GM20000 (cell line): ENCODE results near the gene TAF11L6.
"Not testable (repeated sequence)": the region's sequence is repeated elsewhere in the genome, so short reads cannot be mapped to it uniquely, and the experiment has no call there.

Experiments used
- DNase-seq: peaks from one replicate; pipeline ENCODE4 v3.0.0; 2012; ENCODE audit warnings: low spot score
- TF ChIP-seq, protein P1 (sequence below): IDR thresholded peaks from 2 replicates; pipeline ENCODE4 v1.5.1; 2012; ENCODE audit warnings: mild to moderate bottlenecking, control low read depth; ENCODE audit errors: extremely low read depth, missing control alignments

Gene TAF11L6

DNA sequence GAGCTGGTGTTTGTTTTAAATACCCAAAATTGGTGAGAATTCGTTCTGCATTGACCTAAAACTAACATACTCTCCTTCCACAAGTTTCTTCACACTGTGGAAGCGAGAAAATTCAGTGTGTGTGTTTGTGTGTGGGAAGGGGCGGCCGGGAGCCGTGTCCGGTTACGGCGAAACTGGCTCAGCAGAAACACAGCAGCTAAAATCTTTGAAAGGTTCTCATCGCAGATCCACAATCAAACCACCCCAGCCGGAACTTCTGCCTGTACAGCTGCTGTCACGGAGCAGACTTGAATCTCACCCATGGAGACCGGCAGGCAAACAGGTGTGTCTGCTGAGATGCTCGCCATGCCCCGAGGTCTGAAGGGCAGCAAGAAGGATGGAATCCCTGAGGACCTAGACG lies at the start of gene TAF11L6:
Gene TAF11L6, plus strand, starts transcription at position 301 of the 400 bp plus-strand sequence.
- not testable (repeated sequence) for DNase-seq

DNA sequence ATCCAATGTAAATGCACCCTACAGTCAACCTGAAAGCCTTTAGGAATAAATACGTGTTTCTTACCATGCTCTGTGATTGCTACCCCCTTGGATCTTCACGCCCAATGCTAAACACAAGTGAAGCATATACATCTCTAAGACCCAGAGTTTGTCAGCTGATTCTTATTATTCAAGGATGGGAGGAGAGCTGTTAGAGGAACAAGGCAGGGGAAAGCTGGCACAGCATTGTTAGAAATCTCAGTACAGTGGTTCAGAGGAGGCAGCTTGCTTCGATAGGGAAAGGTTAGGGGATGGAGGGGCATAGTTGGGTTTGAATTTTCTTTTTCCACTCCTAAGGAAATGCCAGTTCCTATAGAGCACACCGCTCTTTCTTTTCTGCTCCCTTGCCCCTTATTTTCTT lies 47.1 kb upstream of the TAF11L6 start:
- DNase-seq, result no peak
- TF ChIP-seq, protein P1, sequence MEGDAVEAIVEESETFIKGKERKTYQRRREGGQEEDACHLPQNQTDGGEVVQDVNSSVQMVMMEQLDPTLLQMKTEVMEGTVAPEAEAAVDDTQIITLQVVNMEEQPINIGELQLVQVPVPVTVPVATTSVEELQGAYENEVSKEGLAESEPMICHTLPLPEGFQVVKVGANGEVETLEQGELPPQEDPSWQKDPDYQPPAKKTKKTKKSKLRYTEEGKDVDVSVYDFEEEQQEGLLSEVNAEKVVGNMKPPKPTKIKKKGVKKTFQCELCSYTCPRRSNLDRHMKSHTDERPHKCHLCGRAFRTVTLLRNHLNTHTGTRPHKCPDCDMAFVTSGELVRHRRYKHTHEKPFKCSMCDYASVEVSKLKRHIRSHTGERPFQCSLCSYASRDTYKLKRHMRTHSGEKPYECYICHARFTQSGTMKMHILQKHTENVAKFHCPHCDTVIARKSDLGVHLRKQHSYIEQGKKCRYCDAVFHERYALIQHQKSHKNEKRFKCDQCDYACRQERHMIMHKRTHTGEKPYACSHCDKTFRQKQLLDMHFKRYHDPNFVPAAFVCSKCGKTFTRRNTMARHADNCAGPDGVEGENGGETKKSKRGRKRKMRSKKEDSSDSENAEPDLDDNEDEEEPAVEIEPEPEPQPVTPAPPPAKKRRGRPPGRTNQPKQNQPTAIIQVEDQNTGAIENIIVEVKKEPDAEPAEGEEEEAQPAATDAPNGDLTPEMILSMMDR, result no peak

DNA sequence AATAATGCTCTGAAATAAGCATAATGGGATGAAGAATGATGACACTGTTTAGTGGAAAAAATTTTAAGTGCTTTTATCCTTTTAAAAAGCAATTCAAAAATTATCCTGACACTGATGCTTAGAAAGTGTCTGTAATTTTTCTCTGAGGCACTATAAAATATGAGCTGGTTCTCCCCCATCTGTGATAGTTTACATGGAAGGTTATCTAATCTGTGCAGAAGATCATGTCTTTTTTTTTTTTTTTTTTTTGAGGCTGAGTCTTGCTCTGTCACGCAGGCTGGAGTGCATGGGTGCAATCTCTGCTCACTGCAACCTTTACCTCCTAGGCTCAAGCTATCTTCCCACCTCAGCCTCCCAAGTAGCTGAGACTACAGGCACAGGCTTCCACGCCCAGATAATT lies 45.7 kb upstream of the TAF11L6 start:
- TF ChIP-seq, protein P1, result no peak

DNA sequence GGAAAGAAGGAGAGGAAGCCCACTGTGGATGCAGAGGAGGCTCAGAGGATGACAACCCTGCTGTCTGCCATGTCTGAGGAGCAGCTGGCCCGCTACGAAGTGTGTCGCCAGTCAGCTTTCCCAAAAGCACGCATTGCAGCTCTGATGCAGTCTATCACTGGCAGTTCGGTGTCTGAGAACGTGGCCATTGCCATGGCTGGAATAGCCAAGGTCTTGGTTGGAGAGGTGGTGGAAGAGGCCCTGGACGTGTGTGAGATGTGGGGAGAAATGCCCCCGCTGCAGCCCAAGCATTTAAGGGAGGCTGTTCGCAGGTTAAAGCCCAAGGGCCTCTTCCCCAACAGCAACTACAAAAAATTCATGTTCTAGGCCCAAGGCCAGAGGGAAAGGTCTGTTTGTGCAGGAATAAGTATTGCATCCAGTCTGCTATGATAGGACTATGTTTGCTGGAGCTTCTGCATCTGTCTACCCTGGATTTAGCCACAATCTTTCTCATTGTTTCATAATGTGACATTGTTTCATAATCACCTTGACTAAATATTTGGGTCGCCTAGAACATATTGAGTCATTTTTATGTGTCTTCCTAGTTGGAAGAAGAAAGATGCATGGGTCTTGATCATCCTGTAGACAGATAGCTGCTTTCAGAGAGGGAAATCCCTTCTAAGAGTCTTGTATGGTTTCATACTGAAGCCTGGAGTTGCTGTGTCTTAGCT lies 41.9 kb upstream of the TAF11L6 start:
- not testable (repeated sequence) for DNase-seq

More for the DNA sequence above, 45.7 kb upstream of the TAF11L6 start:
- no peak for DNase-seq

DNA sequence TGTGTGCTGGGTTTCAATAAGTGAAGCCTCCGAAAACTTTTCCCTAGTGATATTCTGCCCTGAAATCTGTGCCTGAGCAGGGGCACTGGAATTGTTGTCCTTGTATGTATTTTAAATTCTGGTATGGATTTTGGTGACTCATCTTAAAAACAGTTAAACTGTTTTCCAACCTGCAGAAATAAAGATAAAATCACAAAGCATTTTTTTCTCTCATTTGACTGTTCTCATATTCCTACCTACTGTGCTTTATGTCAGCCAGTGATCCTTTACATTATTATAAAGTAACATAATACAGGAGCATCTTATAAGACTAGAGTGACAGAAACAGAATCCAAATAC lies 41.3 kb upstream of the TAF11L6 start:
- TF ChIP-seq, protein P1, result no peak
- DNase-seq, result no peak

DNA sequence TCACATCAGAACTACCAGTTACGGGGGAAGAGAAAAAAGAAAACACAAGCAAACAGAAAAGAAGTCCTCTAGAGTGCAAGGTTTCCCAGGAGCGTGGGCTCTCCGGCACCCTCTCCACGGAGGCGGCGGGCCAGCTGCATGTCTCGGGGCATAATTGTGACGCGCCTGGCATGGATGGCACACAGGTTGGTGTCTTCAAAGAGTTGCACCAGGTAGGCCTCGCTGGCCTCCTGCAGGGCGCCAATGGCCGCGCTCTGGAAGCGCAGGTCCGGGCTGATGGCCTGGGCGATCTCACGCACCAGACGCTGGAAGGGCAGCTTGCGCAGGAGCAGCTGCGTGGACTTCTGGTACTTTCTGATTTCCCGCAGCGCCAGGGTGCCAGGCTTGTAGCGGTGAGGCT lies 37.2 kb upstream of the TAF11L6 start:
- DNase-seq, result not testable (repeated sequence)

DNA sequence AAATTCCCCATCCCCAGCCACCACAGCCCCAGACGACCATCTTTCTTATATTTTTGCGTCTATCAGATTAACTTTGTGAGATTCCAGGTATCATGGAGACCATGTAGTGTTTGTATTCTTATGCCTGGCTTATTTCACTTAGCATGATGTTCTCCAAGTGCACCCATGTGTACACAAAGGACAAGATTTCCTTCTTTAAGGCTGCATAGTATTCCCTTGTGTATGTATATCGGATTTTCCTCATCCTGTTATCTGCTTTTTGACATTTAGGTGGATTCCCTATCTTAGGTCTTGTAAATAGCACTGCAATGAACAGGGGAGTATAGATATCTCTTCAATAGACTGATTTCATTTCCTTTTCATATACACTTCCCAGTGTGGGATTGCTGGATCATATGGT lies 35.7 kb upstream of the TAF11L6 start:
- TF ChIP-seq, protein P1, result no peak
- DNase-seq, result no peak

DNA sequence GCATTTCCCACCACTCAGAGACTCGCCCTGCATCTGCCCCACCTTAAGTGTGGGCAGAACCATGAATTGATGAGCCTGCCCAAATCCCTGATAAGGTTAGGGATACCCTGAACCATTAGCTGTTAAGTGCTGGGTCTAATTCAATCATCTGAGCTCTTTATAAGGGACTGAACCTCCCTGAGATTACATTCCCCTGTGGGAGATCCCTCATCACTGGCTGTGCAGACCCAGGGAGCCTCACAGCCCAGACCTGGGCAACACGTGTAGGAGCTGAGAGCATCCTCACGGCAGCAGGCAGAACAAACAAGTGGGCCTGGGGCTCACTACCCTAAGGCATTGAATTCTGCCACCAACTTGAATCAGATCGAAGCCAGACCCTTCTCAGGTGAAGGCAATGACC lies 31.0 kb upstream of the TAF11L6 start:
- no peak for DNase-seq
- TF ChIP-seq, protein P1, result no peak

DNA sequence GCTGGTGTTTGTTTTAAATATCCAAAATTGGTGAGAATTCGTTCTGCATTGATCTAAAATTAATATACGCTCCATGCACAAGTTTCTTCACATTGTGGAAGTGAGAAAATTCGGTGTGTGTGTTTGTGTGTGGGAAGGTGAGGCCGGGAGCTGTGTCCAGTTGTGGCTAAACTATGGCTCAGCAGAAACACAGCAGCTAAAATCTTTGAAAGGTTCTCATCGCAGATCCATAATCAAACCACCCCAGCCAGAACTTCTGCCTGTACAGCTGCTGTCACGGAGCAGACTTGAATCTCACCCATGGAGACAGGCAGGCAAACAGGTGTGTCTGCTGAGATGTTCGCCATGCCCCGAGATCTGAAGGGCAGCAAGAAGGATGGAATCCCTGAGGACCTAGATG lies 30.5 kb upstream of the TAF11L6 start, which contains the start of gene TAF11L2:
Gene TAF11L2, plus strand, starts transcription at position 301 of the 400 bp plus-strand sequence.
- DNase-seq, result not testable (repeated sequence)
